Body of pancreas (tissue), 4 donors: ENCODE data around the gene C1orf53.
"Not testable (repeated sequence)": the region's sequence is repeated elsewhere in the genome, so short reads cannot be mapped to it uniquely, and the experiment has no call there.

ENCODE experiments used
- POLR2A ChIP-seq, 3 donors: fragments of 450-650 bp; IDR thresholded peaks; one replicate each; pipeline ENCODE4 v1.6.1; 2016; ENCODE audit warnings: antibody characterized with exemption in 3 of 3, mild to moderate bottlenecking in 2 of 3
- TF ChIP-seq, protein P1 (sequence below), 7 experiments: fragments of 450-650 bp in 4 of 7; fragments of 200-600 bp in 3 of 7; sonication (generic) in 3 of 7; IDR thresholded peaks; one replicate each; pipeline ENCODE4 v1.5.1; 2016 to 2019; ENCODE audit warnings: antibody characterized with exemption in 7 of 7

DNA sequence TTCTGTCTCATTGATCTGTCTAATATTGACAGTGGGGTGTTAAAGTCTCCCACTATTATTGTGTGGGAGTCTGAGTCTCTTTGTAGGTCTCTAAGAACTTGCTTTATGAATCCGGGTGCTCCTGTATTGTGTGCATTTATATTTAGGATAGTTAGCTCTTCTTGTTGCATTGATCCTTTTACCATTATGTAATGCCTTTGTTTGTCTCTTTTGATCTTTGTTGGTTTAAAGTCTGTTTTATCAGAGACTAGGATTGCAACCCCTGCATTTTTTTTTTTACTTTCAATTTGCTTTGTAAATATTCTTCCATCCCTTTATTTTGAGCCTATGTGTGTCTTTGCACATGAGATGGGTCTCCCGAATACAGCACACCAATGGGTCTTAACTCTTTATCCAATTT is 20.2 kb upstream of the C1orf53 start:
- TF ChIP-seq, protein P1, sequence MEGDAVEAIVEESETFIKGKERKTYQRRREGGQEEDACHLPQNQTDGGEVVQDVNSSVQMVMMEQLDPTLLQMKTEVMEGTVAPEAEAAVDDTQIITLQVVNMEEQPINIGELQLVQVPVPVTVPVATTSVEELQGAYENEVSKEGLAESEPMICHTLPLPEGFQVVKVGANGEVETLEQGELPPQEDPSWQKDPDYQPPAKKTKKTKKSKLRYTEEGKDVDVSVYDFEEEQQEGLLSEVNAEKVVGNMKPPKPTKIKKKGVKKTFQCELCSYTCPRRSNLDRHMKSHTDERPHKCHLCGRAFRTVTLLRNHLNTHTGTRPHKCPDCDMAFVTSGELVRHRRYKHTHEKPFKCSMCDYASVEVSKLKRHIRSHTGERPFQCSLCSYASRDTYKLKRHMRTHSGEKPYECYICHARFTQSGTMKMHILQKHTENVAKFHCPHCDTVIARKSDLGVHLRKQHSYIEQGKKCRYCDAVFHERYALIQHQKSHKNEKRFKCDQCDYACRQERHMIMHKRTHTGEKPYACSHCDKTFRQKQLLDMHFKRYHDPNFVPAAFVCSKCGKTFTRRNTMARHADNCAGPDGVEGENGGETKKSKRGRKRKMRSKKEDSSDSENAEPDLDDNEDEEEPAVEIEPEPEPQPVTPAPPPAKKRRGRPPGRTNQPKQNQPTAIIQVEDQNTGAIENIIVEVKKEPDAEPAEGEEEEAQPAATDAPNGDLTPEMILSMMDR (IDR thresholded peaks at IDR 0.05) = not testable (repeated sequence)
- TF ChIP-seq POLR2A (IDR thresholded peaks at IDR 0.05) = not testable (repeated sequence)
